NCI-H460 (cell line): ENCODE data around the gene TAF5. TPM values are rescaled to one million over a fixed set of nuclear protein-coding genes. Genes with fewer than 3 reads are reported as not detected.
"Not testable (repeated sequence)": the region's sequence is repeated elsewhere in the genome, so short reads cannot be mapped to it uniquely, and the experiment has no call there.

Experiments
- DNase-seq: peaks from one replicate; pipeline ENCODE4 v3.0.0-alpha.2; 2016; ENCODE audit warnings: low read depth; ENCODE audit errors: extremely low read depth
- polyA plus RNA-seq: library from polyadenylated mRNA; depleted of rRNA; stranded (reverse); fragments of >200 nt; gene quantifications from 2 replicates; pipeline ENCODE4 v1.2.3, GENCODE V29; 2014; cell fraction: nucleus; rRNA removed
- total RNA-seq: library from RNA; depleted of rRNA; stranded (reverse); fragments of >200 nt; shearing (Covaris generic); gene quantifications from 2 replicates; pipeline ENCODE4 v1.2.3, GENCODE V29; 2014; rRNA removed

The TAF5 gene
- 9.1 and 9.8 TPM in 2 replicates for total RNA-seq
- polyA plus RNA-seq = 6.1 and 8.5 TPM in 2 replicates

DNA sequence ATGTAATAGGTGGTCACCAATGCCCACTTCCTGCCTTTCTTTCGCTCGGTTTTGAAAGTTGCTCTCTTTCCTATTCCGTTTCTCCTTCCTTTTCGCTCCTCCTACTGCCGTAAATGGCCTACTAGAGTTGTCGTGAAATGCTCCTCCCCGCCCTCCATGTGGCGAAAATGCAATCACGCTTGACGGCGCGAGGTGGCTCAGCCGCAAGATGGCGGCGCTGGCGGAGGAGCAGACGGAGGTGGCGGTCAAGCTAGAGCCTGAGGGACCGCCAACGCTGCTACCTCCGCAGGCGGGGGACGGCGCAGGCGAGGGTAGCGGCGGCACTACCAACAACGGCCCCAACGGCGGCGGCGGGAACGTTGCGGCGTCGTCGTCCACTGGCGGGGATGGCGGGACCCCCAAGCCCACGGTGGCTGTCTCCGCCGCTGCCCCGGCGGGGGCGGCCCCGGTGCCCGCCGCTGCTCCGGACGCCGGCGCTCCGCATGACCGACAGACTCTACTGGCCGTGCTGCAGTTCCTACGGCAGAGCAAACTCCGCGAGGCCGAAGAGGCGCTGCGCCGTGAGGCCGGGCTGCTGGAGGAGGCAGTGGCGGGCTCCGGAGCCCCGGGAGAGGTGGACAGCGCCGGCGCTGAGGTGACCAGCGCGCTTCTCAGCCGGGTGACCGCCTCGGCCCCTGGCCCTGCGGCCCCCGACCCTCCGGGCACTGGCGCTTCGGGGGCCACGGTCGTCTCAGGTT, at the start of gene TAF5:
TSS of gene TAF5 (plus strand) at position 195 of the 737 bp plus-strand sequence. CDS start at position 209, 14 bp downstream.
- peak; percentile 97 for DNase-seq

DNA sequence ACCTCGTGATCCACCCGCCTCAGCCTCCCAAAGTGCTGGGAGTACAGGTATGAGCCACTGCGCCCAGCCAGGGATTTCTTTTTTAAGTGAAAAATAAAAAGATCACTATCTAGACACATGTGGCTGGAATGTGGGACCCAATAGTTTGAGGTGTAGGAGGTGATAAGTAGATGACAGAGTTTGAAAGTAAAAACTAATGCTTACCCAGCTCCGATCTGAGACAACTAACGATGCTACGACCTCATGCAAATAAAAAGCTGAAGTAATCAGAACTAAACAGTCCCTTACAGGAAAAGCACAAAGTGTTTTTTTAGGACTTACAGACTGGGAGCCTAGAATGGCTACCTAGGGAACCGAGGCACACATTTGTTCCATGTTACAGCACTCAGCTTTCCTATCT, 39.9 kb upstream of the TAF5 start:
- no peak for DNase-seq

DNA sequence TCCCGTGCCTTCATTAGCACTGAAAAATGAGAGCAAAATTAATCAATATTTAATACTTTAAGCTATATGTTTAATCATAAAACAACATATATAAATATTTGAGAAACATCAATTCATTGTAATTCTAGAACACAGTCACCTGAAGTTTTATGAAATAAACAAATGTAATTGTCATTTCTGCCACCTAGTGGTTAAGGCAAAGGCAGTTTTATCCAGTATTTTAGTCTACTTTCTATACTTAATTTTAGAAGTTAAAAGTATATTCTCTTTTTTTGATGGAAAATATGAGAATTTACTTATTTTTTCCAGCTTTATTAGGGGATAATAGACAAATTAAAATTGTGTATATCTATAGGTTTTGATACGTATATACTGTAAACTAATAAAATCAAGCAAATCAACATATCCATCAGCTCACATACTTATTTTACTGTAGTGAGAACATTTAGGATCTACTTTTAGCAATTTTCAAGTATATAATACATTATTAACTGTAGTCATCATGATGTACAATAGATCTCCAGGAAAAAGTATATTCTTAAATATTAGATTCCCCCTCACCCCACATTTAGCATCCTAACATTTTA, 33.7 kb upstream of the TAF5 start:
- DNase-seq = peak; percentile 35

DNA sequence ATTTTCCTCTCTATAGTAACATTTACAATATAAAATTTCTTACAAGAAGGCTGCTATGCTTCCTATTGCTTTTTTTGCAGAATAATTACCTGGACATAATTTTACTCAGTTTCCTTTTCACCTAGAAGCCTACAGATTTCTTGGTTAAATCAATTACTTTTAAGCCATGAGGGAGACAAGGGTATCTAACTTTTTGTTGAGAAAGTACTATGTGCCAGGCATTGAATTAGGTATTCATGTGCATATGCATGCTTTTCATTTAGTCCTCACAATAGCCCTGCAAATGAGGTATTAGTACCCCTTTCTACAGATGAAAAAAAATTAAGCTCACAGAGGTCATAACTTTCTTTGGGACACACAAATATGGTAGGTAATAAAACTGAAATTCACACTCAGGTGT, 33.2 kb upstream of the TAF5 start:
- DNase-seq = no peak

DNA sequence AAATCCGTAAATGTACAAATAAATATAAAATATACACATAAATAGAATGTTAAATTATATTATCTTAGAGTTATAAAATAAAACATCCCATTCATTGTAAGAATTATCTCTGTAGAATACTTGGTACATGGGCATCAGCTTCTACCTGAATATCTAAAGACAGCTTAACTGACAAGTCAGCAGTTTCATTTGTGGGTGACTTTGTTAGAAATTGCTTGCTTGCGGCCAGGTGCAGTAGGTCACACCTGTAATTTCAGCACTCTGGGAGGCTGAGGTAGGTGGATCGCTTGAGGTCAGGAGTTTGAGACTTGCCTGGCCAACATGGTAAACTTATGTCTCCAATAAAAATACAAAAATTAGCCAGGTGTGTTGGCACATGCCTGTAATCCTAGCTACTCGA, 31.4 kb upstream of the TAF5 start:
- no peak for DNase-seq

DNA sequence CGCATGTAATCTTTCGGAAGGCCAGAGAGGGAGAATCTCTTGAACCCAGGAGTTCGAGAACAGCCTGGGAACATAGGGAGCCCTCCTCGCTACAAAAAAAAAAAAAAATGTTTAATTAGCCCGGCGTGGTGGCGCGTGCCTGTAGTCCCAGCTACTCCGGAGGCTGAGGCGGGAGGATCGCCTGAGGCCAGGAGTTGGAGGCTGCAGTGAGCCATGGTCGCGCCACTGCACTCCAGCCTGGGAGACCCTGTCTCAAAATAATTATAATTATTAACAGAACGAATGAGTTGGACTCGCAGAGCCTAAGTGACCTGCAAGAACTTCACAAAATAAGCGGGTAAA, 17.6 kb upstream of the TAF5 start:
- DNase-seq = no peak

DNA sequence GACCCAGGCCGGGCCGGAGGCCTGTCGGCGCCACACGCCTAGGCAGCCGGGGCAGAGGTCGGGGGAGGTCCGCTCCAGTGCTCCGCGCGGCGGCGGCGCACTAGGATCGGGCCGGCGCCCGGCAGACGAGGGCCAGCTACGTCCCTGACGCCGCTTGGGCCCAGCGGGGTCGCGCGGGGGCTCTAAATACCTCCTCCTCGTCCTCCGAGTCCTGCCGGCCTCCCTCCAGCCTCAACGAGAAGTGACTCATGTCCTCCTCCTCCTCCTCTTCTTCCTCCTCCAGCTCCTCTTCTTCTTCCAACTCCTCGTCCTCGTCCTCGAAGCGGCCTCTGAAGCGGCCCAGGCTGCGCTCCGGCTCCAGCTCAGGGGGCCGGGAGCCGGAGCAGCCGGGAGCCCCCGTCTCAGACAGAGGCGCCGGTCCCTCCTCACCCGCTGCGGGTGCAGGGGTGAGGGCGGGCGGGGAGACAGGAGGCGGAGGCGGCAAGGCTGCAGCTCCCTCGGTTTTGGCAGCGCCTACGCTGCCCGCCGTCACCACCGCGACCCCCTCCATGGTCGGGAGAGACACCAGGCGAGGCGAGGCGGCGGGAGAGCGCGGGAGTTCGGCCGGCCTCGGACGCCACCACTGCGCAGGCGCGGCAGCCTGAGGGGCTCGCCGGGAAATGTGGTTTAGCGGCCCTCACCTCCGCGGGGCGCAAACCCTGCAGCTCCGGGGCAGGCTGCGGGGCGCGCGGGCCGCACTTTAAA, 17.1 kb upstream of the TAF5 start, which contains the start of gene PCGF6:
TSS of gene PCGF6 (minus strand) at position 624 of the 744 bp plus-strand sequence. CDS start at position 550, 74 bp downstream.
- peak; percentile 73 for DNase-seq

DNA sequence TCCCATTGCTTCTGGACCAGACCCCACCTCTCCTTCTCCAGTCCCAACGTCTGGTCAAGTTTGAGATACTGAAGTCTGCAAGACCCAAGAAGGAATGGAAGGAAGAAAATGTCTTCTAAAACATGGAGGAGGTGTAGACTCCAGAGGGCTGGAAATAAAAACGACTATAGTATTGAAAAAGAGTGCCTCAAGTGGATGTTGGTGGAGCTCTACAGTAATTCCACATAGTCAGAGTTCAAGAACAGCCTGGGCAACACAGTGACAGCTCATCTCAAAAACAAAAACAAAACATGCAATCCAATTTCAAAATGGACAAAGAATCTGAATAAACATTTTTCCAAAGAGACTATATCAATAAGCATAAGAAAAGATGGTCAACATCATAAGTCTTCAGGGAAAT, 14.5 kb upstream of the TAF5 start:
- DNase-seq = no peak

DNA sequence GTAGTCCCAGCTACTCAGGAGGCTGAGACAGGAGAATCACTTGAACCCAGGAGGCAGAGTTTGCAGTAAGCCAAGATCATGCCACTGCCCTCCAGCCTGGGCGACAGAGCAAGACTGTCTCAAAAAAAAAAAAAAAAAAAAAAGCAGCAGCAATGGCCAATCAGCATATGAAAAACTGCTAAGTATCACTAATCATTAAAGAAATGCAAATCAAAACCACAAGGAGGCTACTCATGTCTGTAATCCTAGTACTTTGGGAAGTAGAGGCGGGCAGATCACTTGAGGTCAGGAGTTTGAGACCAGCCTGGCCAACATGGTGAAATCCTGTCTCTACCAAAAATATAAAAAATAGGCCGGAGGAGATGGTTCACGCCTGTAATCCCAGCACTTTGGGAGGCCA, 13.2 kb upstream of the TAF5 start:
- not testable (repeated sequence) for DNase-seq

DNA sequence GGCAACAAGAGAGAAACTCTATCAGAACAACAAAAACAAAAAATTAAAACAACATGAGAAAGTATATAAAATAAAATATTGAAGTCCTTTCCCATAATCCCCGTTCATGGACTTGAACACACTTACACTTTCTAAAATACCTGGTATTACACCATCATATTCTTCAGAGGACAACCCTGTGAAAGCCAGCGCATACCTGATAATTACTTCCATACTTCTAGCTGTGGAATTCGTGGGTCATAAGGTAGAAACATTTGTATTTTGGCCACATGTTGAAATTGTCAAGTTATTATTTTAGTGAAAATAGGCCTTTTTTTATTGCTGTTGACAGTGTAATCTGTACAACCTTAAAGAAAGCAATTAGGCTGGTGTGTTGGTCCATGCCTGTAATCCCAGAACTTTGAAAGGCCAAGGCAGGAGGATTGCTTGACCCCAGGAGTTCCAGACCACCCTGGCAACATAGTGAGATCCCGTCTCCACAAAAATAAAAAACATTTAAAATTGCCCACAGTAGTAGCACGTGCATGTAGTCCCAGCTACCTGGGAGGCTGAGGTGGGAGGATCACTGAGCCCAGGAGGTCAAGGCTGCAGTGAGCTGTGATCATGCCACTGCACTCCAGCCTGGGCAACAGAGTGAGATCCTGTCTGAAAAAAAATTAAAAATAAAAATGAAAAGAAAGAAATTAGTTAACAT, 11.7 kb upstream of the TAF5 start:
- DNase-seq = no peak

DNA sequence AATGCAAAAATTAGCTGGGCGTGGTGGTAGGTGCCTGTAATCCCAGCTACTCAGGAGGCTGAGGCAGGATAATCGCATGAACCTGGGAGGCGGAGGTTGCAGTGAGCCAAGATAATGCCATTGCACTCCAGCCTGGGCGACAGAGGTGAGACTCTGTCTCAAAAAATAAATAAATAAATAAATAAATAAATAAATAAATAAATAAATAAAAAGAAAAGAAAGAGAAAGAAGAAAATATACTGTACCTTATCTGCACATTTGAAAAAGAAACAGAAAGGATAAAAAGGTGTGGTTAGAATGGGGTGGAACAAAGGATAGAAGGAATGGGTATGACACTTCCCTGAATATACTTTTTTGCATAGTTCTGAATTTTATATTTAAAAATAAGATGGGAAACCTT, 8.3 kb upstream of the TAF5 start:
- not testable (repeated sequence) for DNase-seq

DNA sequence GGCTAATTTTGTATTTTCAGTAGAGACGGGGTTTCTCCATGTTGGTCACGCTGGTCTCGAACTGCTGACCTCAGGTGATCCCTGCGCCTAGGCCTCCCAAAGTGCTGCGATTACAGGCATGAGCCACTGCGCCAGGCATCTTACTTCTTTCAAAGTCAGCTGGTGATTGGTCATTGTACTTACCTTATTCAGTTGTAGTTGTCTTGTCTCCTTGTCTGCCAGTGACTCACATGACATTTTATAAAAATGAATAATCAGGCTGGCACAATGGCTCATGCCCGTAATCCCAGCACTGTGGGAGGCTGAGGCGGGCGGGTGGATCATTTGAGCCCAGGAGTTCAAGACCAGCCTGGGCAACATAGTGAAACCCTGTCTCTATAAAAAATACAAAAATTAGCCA, 7.0 kb upstream of the TAF5 start:
- DNase-seq = not testable (repeated sequence)

DNA sequence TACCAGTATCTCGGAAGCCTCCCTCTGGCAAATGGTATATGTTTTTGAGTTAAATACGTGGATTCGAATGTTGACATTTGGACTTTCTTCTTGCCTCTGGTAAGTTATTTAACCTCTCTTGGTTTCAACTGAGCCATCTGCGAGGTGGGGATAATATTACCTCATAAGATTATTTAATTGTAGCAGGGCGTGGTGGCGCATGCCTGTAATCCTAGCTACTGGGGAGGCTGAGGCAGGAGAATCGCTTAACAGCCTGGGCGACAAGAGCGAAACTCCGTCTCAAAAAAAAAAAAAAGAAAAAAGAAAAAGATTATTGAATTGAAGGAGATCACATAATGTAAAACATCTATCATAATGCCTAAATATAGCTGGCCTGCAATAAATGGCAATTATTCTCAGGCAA, 396 bp upstream of the TAF5 start:
- no peak for DNase-seq

DNA sequence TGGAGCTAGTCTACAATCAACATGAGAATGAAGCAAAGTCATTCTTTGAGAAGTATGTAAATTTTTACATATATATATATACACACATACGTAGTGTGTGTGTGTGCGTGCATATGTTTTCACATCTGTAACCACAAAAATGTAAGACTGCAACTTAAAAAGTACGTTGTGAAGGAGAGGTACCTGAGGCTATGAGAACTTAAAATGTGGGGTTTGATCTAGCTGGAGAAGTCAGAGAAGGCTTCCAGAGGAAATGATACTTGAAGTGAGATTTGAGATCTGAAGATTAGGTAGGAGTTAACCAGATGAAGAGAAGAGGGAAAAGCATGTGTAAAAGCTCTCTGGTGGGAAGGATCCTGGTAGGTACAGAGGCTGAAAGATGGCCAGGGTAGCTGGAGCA, 5.8 kb downstream of the TAF5 start:
- DNase-seq = no peak

DNA sequence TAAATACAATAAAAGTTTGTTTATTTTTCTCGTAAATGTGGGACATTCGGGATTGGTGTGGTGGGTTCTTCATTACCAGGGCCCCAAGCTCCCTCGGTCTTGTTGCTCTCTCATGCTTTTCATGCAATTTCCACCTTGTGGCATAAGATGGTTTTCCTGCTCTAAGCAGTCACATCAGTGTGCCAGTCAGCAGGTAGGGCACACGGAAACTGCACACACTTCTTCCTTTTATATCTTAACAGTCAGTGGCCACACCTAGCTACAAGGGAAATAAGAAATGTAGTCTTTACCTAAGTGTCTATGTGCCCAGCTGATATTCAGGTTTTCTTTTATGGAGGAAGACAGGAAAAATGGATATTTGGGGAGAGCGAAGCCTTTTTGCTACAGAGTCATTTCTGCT, 6.5 kb downstream of the TAF5 start:
- DNase-seq = no peak

DNA sequence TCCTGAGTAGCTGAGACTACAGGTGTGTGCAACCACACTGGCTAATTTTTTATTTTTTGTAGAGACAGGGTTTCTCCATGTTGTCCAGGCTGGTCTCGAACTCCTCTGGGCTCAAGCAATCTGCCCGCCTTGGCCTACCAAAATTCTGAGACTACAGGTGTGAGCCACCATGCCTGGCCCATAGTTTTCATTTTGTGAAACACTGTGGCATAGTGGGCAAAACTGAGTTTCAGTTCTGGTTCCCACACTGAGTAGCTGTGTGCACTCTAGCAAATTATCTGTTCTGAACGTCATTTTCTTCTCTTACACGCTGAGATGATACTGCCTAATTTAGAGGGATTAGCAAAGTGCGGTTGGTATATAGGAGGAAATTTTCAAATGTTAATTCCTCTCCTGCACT, 15.0 kb downstream of the TAF5 start:
- DNase-seq = no peak

DNA sequence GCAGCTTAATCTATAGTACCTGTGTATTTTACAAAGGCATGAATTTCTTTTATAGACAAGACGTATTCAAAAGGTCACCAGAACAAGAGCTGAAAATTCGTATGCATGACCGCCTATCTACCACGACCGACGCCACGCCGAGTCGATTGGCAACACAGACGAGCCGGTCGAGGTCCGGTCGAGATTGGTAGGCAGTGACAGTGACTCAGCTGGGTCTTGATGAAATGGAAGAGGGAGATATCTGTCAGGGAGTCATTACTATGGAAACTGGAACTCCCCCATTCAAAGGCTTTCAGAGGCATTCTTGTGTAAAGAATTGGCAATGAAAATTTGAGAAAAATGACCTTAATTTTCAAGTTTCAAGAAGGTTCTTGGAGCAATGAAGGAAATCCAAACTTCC, 26.4 kb downstream of the TAF5 start:
- no peak for DNase-seq

DNA sequence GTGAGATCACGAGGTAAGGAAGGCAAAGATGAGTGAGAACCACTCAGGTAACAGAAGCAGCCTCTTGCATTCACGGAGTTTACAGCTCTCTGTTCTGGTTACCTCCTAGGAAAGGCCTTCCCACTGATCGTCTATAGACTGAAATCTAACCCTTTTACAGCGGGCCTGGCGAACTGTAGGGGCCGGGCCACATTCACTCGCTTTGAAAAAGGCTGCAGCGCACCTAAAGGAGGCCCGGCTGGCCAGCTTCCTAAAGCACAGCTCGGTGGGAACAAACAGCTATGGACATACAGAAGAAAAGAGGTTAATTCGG, 27.9 kb downstream of the TAF5 start:
- no peak for DNase-seq

DNA sequence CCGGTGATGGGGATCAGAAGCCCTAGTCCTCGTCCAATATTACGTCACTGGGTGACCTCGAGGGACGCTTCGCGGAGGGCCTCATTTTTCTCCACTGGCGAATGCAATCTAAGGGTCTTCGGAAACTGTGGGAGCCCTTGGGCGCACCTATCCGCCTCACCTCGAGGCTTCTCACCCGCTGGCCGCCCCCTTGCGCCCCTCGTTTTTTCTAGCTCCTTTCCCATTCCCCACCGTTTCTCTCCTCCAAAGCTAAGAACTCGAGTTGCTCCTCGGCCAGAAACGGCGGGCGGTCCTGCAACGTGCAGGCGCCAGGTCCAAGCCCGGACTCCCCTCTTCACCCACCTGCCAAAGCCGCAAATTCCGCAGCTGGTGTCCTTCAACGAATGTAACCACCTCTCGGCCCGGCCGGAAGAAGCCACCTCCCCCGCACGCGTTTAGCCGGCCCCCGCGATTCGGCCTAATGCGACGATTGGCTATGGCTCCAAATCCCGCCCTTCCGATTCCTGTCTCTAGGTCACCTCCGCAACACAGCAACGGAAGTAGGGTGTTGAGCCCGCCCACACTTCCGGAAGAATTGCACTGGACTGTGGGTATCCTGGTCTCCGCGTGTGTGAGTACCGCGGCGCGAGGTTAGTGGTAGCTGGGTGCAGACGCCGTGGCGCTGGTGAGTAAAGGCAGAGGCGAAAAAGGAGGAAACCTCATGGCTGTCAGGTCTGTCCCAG, 28.5 kb downstream of the TAF5 start, which contains the start of the genes ATP5MK and PDCD11:
TSS of gene ATP5MK (minus strand) at position 409 of the 722 bp plus-strand sequence. CDS start 4,018 bp downstream, outside the sequence.
TSS of gene PDCD11 (plus strand) at position 560 of the 722 bp plus-strand sequence. CDS start 1,801 bp downstream, outside the sequence.
- peak; percentile 98 for DNase-seq

DNA sequence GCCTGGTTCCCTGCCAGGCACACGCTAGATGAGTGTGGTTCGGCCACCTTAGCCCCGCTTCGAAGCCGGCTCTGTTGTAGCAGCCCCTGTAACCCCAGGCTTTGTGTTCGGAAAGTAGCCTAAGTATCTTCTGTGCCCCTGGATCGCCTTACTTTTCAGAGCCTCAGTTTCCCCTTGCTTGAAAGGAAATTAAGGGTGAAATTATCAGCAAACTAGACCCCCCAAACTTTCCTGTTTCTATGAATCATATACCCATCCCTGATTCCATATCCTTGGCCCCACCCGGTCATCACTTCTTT, 29.0 kb downstream of the TAF5 start:
- DNase-seq = no peak
